A549 (cell line): ENCODE data around the gene MACROD1.

Experiments used
- CTCF ChIP-seq: fragments of >200 bp; sonication (Bioruptor Twin); formaldehyde crosslinking; IDR thresholded peaks from 3 replicates; pipeline ENCODE4 v1.5.1; 2016
- E2F6 ChIP-seq: IDR thresholded peaks from 2 replicates; pipeline ENCODE4 v1.6.1; 2012; ENCODE audit warnings: low read depth, borderline replicate concordance
- EP300 ChIP-seq, 2 experiments: fragments of >200 bp; sonication (Bioruptor Twin); formaldehyde crosslinking; IDR thresholded peaks; 2 replicates in 1 of 2; 3 replicates in 1 of 2; pipeline ENCODE4 v1.6.1; 2016 to 2017
- POLR2A ChIP-seq: IDR thresholded peaks from 2 replicates; pipeline ENCODE4 v1.6.1; 2012; ENCODE audit warnings: mild to moderate bottlenecking, low read length
- SREBF2 ChIP-seq: fragments of 450-650 bp; IDR thresholded peaks from 2 replicates; pipeline ENCODE4 v1.6.1; 2014; ENCODE audit warnings: mild to moderate bottlenecking, moderate library complexity

GRCh38 chr11:63997801-63998337 lies 168.0 kb downstream of the MACROD1 start:
- no peak for TF ChIP-seq SREBF2
- TF ChIP-seq CTCF: no peak
- no peak for TF ChIP-seq E2F6
- TF ChIP-seq EP300 (IDR thresholded peaks at IDR 0.05): no peak
- TF ChIP-seq POLR2A: no peak
